ENCODE measurements around the gene SYNE3. TPM values are rescaled to one million over a fixed set of nuclear protein-coding genes. Genes with fewer than 3 reads are reported as not detected.

The SYNE3 gene
- total and polyA plus RNA-seq, 2 experiments from 2014 or later: 0.16 to 2.4 TPM

GRCh38 chr14:95495076-95495475 is 21.4 kb downstream of the SYNE3 start:
- no peaks in the 10 kb centered on the region for H3K36me3 ChIP-seq (replicated peaks; ENCODE audit: insufficient read depth, low read depth)
- H3K9me3 ChIP-seq (ENCODE audit: low read depth): no peaks in the 10 kb centered on the region
- no peaks in the 10 kb centered on the region for H4K20me1 ChIP-seq (ENCODE audit: insufficient read depth, poor library complexity, severe bottlenecking)
- no peaks in the 10 kb centered on the region for H3K27me3 ChIP-seq
- H3K4me1 ChIP-seq (ENCODE audit: insufficient read depth): peaks cover 40% of the 10 kb centered on the region
- H3K4me3 ChIP-seq: no peak overlapping the region
- no peaks in the 10 kb centered on the region for H3K79me2 ChIP-seq
- H3K27ac ChIP-seq: no peak overlapping the region
- H3K4me2 ChIP-seq: no peak overlapping the region
- no peaks in the 10 kb centered on the region for H3K9me2 ChIP-seq (replicated peaks; ENCODE audit: insufficient read depth)
- TF ChIP-seq CTCF (IDR thresholded peaks at IDR 0.05; ENCODE audit: poor library complexity) (no peak), EZH2 (IDR thresholded peaks at IDR 0.05; ENCODE audit: borderline replicate concordance) (no peak), EZH2phosphoT487 (IDR thresholded peaks at IDR 0.05; ENCODE audit: low read depth, severe bottlenecking, unreplicated experiment) (no peak)
- no peak for DNase-seq (ENCODE audit: low spot score)
- 94% methylated on average over 3 of the region's 3 CpGs for WGBS (ENCODE audit: low lambda C conversion rate, missing lambda C conversion rate)
- H2AFZ ChIP-seq: no peak overlapping the region

GRCh38 chr14:95494456-95494855 is 22.0 kb downstream of the SYNE3 start:
- Histone ChIP-seq H3K79me2 (no peaks in the 10 kb centered on the region), H3K4me1 (ENCODE audit: insufficient read depth) (peaks cover 35% of the 10 kb centered on the region)

GRCh38 chr14:95493976-95494375 is 22.5 kb downstream of the SYNE3 start:
- 99% methylated on average over 4 of the region's 4 CpGs for WGBS (ENCODE audit: low lambda C conversion rate, missing lambda C conversion rate)

More at GRCh38 chr14:95494456-95494855, 22.0 kb downstream of the SYNE3 start:
- Histone ChIP-seq H3K4me2 (no peak overlapping the region), H2AFZ (no peak overlapping the region), H3K4me3 (no peak overlapping the region), H3K9me2 (replicated peaks; ENCODE audit: insufficient read depth) (no peaks in the 10 kb centered on the region), H4K20me1 (ENCODE audit: insufficient read depth, poor library complexity, severe bottlenecking) (no peaks in the 10 kb centered on the region), H3K36me3 (replicated peaks; ENCODE audit: insufficient read depth, low read depth) (no peaks in the 10 kb centered on the region), H3K27ac (no peak overlapping the region), H3K9me3 (ENCODE audit: low read depth) (no peaks in the 10 kb centered on the region), H3K27me3 (no peaks in the 10 kb centered on the region)
- DNase-seq (ENCODE audit: low spot score): no peak
- WGBS (ENCODE audit: low lambda C conversion rate, missing lambda C conversion rate): 85% methylated on average over 4 of the region's 4 CpGs
- TF ChIP-seq CTCF (IDR thresholded peaks at IDR 0.05; ENCODE audit: poor library complexity) (no peak), EZH2phosphoT487 (IDR thresholded peaks at IDR 0.05; ENCODE audit: low read depth, severe bottlenecking, unreplicated experiment) (no peak), EZH2 (IDR thresholded peaks at IDR 0.05; ENCODE audit: borderline replicate concordance) (no peak)

More at GRCh38 chr14:95493976-95494375, 22.5 kb downstream of the SYNE3 start:
- H3K27ac ChIP-seq: no peak overlapping the region
- H4K20me1 ChIP-seq (ENCODE audit: insufficient read depth, poor library complexity, severe bottlenecking): no peaks in the 10 kb centered on the region
- no peaks in the 10 kb centered on the region for H3K79me2 ChIP-seq
- H2AFZ ChIP-seq: no peak overlapping the region
- no peak overlapping the region for H3K4me3 ChIP-seq
- H3K36me3 ChIP-seq (replicated peaks; ENCODE audit: insufficient read depth, low read depth): no peaks in the 10 kb centered on the region
- peaks cover 31% of the 10 kb centered on the region for H3K4me1 ChIP-seq (ENCODE audit: insufficient read depth)
- no peak overlapping the region for H3K4me2 ChIP-seq
- no peaks in the 10 kb centered on the region for H3K27me3 ChIP-seq
- H3K9me2 ChIP-seq (replicated peaks; ENCODE audit: insufficient read depth): no peaks in the 10 kb centered on the region
- no peaks in the 10 kb centered on the region for H3K9me3 ChIP-seq (ENCODE audit: low read depth)
- no peak for DNase-seq (ENCODE audit: low spot score)
- TF ChIP-seq CTCF (IDR thresholded peaks at IDR 0.05; ENCODE audit: poor library complexity) (no peak), EZH2 (IDR thresholded peaks at IDR 0.05; ENCODE audit: borderline replicate concordance) (no peak), EZH2phosphoT487 (IDR thresholded peaks at IDR 0.05; ENCODE audit: low read depth, severe bottlenecking, unreplicated experiment) (no peak)

All from hepatocyte (in vitro differentiated cells).